AG09309 (cell line): ENCODE measurements around the gene ADAMTS16.

Experiments used
- DNase-seq: peaks from one replicate; pipeline ENCODE4 v3.0.0-alpha.2; 2010; ENCODE audit warnings: low read depth
- H3K4me3 ChIP-seq: 2 replicates; pipeline ENCODE4 v1.5.1; 2011; ENCODE audit warnings: mild to moderate bottlenecking, low read depth, low read length, moderate library complexity; ENCODE audit not compliant: control insufficient read depth
- TF ChIP-seq, protein P1 (sequence below): IDR thresholded peaks from 2 replicates; pipeline ENCODE4 v1.5.1; 2011; ENCODE audit warnings: mild to moderate bottlenecking, low read depth, low read length, inconsistent platforms; ENCODE audit not compliant: insufficient read depth, control insufficient read depth; ENCODE audit errors: missing control alignments

Gene ADAMTS16

DNA sequence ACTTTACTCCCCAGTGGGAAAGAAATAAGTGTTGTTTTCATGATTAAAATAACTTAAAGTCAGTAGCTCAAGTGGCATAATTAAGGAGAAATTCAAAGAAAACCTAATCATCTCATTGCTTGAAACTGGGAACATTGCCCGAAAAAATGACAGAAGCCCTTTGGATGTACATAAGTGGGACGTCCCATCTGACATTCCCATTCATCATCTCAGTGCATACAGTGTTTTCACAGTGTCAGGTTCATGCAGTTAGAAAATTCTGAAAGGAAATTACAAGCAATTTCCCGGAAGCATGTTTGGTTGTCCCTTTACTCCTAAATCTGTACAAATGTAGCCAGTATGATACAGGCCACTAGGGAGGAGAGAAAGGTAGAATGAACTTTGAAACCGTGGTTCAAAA lies 95.6 kb downstream of the ADAMTS16 start:
- H3K4me3 ChIP-seq = no peak overlapping the region
- DNase-seq = no peak
- TF ChIP-seq, protein P1, sequence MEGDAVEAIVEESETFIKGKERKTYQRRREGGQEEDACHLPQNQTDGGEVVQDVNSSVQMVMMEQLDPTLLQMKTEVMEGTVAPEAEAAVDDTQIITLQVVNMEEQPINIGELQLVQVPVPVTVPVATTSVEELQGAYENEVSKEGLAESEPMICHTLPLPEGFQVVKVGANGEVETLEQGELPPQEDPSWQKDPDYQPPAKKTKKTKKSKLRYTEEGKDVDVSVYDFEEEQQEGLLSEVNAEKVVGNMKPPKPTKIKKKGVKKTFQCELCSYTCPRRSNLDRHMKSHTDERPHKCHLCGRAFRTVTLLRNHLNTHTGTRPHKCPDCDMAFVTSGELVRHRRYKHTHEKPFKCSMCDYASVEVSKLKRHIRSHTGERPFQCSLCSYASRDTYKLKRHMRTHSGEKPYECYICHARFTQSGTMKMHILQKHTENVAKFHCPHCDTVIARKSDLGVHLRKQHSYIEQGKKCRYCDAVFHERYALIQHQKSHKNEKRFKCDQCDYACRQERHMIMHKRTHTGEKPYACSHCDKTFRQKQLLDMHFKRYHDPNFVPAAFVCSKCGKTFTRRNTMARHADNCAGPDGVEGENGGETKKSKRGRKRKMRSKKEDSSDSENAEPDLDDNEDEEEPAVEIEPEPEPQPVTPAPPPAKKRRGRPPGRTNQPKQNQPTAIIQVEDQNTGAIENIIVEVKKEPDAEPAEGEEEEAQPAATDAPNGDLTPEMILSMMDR = no peak

DNA sequence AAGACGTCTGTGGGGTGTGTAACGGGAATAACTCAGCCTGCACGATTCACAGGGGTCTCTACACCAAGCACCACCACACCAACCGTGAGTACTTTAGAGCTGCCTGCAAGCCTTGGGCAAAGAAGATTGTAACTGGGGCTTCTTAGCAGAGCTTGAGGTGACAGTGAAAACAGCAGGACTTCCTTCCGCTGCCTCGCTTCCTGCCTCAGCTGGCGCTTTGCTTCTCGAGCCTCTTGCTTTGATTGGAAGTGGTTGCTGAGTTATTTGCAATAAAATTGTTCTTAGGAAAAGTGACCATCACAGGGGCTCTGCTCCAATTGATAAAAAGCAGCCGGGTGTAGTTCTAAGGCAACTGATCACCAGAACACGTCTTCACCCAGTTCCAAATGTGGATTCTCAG lies 99.1 kb downstream of the ADAMTS16 start:
- TF ChIP-seq, protein P1 = no peak
- DNase-seq = no peak
- H3K4me3 ChIP-seq = no peak overlapping the region

DNA sequence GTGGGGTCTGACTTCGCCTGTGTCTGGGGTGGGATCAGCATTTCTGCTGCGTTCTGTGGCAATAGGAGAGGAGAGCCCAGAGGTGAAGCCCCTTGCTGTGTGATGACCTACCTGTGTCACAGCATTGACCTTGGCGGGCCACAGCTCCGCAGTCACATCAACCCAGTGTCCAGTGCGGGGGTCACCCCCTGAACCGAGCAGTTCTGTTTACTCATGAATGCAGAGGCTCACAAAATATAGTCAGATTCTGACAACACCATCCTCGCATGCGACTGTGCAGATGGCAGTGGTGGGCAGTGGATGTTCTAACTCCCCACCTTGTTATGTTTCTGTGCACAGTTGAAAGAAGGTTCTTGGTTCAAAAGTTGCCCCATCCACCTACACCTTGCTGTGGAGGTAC lies 100.1 kb downstream of the ADAMTS16 start:
- no peak for DNase-seq
- TF ChIP-seq, protein P1 = no peak
- no peak overlapping the region for H3K4me3 ChIP-seq

DNA sequence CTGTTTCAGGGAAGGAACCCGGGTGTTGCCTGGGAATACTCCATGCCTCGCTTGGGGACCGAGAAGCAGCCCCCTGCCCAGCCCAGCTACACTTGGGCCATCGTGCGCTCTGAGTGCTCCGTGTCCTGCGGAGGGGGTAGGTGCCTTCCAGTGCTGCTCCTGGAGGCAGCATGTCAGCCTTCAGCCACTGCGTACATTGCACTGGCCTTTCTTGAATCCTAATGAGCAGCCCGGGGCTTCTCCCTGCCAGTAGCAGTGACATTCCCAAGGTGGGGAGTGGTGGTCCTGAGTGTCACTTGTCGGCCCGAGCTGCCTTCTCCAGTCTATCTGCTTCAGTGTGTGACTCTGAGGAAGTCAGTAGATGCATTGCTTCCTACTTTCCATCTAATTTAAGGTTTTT lies 101.9 kb downstream of the ADAMTS16 start:
- DNase-seq = no peak
- no peak overlapping the region for H3K4me3 ChIP-seq
- TF ChIP-seq, protein P1 = no peak

DNA sequence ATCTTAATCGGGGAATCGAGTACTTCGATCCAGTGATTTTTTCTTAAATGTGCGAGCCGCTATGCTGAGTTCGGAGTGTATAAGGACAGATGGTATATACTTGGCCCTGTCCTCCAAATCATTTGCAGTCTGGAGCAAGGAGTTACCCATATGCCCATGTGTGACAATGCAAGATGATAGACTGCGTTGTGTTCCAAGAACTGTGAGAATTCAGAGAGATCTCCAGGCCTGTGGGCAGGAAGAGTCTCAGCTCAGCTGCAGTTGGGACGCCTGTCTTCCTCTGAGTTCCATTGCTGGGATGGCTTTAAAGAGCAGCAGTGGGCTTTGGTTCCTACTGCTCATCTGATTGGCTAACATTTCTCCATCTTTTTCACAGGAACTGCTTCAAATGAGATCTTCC lies 106.6 kb downstream of the ADAMTS16 start:
- TF ChIP-seq, protein P1 = no peak
- DNase-seq = no peak
- H3K4me3 ChIP-seq = no peak overlapping the region

DNA sequence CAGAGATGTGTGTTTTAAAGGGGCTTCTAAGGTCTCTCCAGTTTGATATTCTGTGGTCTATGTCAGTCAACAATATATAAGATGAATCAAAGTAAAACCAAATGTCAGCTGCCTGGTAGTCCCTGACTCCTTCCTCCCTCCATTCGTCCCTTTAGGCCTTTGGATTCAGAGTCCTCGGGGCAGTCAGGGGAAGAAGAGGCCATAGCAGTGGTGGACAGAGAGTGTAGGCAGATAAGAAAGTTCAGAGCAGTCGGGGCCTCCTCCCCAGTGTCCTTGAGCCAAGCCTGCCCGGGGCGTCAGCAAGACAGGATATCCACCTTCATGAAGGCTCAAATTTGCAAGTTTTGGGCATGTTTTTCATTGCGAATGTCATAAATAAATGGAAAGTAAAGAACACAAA lies 110.6 kb downstream of the ADAMTS16 start:
- TF ChIP-seq, protein P1 = no peak
- H3K4me3 ChIP-seq = no peak overlapping the region
- DNase-seq = no peak

DNA sequence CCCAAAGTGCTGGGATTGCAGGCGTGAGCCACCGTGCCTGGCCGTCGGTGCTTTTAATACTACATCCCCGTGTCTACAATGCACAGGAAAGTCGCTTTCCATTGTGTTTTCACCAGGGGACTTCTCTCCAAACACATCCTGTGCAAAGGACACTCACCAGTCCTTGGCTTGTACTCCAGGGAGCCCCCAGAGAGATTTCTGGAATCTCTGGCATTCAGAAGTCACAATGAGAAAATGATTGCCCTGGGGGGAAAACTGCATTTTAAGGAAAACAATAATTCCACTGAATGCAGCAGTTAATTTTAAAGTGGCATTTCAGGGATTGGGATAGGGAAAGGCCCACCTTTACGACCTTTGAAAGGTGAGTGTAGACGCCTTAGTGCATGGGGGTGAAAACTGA lies 112.0 kb downstream of the ADAMTS16 start:
- H3K4me3 ChIP-seq = no peak overlapping the region
- no peak for DNase-seq
- TF ChIP-seq, protein P1 = no peak
